IPS-20b (cell line): ENCODE measurements around the gene ARHGAP10.

Experiments used
- H3K27ac ChIP-seq: one replicate; pipeline ENCODE4 v1.5.1; 2013; ENCODE audit warnings: low read length
- H3K27me3 ChIP-seq: 2 replicates; pipeline ENCODE4 v1.6.1; 2013; ENCODE audit warnings: mild to moderate bottlenecking, low read length, inconsistent platforms; ENCODE audit not compliant: insufficient read depth
- H3K36me3 ChIP-seq: 2 replicates; pipeline ENCODE4 v1.6.1; 2013; ENCODE audit warnings: low read depth, mild to moderate bottlenecking, inconsistent platforms, low read length, moderate library complexity; ENCODE audit not compliant: insufficient read depth
- H3K4me1 ChIP-seq: 2 replicates; pipeline ENCODE4 v1.6.1; 2013; ENCODE audit warnings: mild to moderate bottlenecking, control low read depth, inconsistent platforms, low read length, moderate library complexity; ENCODE audit not compliant: insufficient read depth
- H3K4me3 ChIP-seq: 2 replicates; pipeline ENCODE4 v1.5.1; 2013; ENCODE audit warnings: mild to moderate bottlenecking, low read length, inconsistent platforms
- H3K9ac ChIP-seq: 2 replicates; pipeline ENCODE4 v1.6.1; 2013; ENCODE audit warnings: low read depth, mild to moderate bottlenecking, inconsistent platforms, low read length, moderate library complexity
- H3K9me3 ChIP-seq: 2 replicates; pipeline ENCODE4 v1.6.1; 2013; ENCODE audit warnings: mild to moderate bottlenecking, low read depth, low read length, inconsistent platforms; ENCODE audit not compliant: insufficient read depth

Gene ARHGAP10

DNA sequence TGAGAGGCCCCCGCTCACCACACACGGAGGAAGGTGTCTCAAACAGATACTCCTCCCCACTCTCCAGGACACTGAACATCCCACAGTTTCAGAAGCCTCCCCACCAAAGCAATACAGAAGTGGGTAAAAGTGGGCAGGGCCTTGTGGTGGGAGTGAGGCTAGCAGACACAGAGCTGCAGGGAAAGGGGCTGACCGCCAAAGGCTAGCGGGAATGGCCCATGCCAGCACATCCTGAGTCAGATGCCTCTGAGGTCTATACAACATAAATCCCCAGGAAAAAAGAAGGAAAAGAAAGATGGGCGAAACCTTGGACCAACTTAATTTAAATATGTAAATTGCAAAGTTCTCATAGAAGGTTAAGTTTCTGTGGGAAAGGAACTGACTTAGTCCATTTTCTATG is 21.9 kb upstream of the ARHGAP10 start:
- H3K9ac ChIP-seq = no peak overlapping the region
- no peaks in the 10 kb centered on the region for H3K36me3 ChIP-seq
- H3K9me3 ChIP-seq = no peaks in the 10 kb centered on the region
- no peak overlapping the region for H3K27ac ChIP-seq
- no peaks in the 10 kb centered on the region for H3K27me3 ChIP-seq
- H3K4me3 ChIP-seq = no peak overlapping the region
- H3K4me1 ChIP-seq = no peaks in the 10 kb centered on the region

DNA sequence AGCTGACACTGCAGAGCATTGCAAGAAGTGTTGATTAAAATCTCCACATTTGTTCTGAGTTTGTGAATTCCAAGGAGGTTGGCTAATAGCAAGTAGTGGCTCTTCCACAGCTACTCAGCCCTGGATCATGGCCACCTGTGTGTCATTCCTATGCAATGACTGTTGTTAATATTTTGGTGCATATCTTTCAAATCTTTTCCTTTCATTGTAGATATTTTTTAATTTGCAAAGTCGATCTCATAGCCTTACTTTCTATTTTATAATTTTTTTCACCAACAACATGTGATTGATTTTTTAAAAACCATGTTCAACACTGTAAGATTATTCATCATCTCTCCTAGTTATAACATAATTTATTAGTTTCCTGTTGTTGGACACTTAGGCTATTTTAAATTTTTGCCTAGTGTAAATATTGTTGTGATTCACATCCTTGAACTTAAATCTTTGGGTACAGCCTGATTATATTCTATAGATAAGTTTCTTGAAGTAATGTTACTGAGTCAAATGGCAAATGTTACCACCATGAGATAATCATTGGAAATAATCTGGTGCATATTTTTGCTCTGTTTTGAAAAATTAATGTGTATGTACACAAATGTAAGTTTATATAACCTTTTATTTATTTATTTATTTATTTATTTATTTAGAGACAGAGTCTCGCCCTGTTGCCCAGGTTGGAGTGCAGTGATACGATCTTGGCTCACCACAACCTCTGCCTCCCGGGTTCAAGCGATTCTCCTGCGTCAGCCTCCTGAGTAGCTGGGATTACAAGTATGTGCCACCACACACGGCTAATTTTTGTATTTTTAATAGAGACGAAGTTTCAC is 17.1 kb upstream of the ARHGAP10 start:
- H3K4me3 ChIP-seq = no peak overlapping the region
- no peak overlapping the region for H3K9ac ChIP-seq
- no peaks in the 10 kb centered on the region for H3K36me3 ChIP-seq
- H3K4me1 ChIP-seq = no peaks in the 10 kb centered on the region
- H3K27ac ChIP-seq = no peak overlapping the region
- no peaks in the 10 kb centered on the region for H3K27me3 ChIP-seq
- no peaks in the 10 kb centered on the region for H3K9me3 ChIP-seq

DNA sequence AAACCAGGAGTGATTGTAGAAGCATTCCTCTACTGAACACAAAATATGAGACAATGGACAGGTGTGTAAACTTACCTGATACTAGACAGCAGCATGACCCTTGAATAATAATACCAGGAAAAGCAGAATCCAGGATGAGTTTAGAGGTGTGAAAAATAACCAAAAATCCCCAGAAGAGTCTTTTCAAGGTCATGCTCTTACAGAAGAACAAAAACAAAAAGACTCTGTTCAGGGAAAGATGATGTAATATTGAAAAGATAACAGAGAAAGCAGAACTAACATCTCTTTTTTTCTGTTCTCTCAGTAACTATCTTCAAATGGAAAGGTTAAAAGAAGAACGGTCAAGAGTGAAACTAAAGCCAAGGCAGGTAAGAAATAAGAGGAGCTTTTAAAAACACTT is 14.0 kb upstream of the ARHGAP10 start:
- Histone ChIP-seq H3K9me3 (no peaks in the 10 kb centered on the region), H3K36me3 (no peaks in the 10 kb centered on the region), H3K4me3 (no peak overlapping the region), H3K27ac (no peak overlapping the region), H3K27me3 (peaks cover under 1% of the 10 kb centered on the region; the same call in 1 of the 2 replicates), H3K9ac (no peak overlapping the region), H3K4me1 (no peaks in the 10 kb centered on the region)

DNA sequence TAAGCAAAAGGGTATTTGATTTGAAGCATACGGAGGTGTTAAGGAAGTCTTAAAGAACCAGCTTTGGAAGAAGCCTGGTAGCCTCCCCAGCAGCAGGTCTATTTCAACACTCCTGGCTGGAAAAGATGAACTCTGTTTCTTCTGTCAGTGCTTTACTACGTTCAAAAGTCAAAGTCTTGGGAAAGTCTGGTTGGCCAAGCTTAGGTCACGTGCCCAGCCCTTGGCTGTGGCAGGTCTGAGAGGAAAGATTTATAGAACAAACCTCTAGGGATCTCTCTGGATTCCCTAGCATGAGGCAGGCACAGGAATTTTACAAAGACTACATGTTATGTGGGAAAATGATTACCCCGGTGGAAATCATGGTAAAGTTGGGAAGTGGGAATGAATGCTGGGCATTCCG is 8.6 kb upstream of the ARHGAP10 start:
- no peaks in the 10 kb centered on the region for H3K4me1 ChIP-seq
- peaks cover 35% of the 10 kb centered on the region for H3K27me3 ChIP-seq
- no peak overlapping the region for H3K4me3 ChIP-seq
- H3K27ac ChIP-seq = no peak overlapping the region
- H3K36me3 ChIP-seq = no peaks in the 10 kb centered on the region
- no peaks in the 10 kb centered on the region for H3K9me3 ChIP-seq
- no peak overlapping the region for H3K9ac ChIP-seq

DNA sequence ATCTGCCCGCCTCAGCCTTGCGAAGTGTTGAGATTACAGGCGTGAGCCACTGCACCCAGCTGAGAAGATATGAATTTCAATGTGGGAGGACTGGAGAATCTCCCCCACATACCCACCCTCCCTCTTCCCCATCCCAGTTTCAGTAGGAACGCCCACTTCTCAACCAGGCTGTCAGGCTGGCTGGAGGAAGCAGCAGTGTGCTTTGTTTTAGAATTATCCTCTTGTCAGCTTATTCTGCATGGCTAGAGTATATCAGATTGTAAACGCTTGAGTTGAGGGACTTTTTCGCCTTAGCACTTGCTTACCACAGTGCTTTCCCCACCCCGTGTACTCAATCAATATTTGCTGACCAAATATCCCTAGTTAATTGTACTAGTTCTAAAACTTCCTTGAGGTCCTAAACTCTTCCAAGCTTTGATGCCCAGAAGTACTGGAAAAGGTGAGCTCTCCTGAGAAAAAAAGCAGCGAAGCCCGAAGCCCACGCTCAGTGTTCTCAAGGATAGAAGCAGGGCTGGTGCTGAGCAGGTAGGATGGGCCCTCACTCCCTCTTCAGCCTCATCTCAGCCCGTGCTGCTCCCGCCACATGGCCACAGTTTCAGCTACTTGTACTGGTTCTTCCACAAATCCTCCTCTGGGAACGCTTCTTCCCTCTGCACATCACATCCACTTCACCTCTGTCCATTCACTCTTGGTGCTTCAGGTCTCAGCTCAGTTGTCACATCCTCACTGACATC is 7.3 kb upstream of the ARHGAP10 start:
- Histone ChIP-seq H3K27ac (no peak overlapping the region), H3K4me1 (no peaks in the 10 kb centered on the region), H3K9me3 (no peaks in the 10 kb centered on the region), H3K9ac (no peak overlapping the region), H3K27me3 (peaks cover 48% of the 10 kb centered on the region), H3K4me3 (no peak overlapping the region), H3K36me3 (no peaks in the 10 kb centered on the region)

DNA sequence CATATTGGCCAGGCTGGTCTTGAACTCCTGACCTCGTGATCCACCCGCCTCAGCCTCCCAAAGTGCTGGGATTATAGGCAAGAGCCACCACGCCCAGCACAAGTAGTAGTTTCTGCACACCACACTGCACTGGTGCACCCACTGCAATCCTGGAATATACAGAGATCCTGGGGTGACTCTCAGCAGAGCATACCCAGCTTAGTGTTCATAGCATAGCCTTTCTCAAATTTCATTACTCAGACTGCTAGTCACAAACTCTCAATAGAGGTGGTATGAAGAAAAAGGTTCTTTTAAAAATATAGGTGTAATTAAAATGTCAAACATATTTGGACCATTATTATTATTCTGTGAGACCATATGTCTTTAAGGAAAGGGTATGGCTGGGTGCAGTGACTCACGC is 6.2 kb upstream of the ARHGAP10 start:
- H3K4me1 ChIP-seq = peaks cover 9% of the 10 kb centered on the region
- H3K4me3 ChIP-seq = no peak overlapping the region
- H3K9me3 ChIP-seq = no peaks in the 10 kb centered on the region
- no peaks in the 10 kb centered on the region for H3K36me3 ChIP-seq
- H3K27ac ChIP-seq = no peak overlapping the region
- no peak overlapping the region for H3K9ac ChIP-seq
- H3K27me3 ChIP-seq = peaks cover 58% of the 10 kb centered on the region

DNA sequence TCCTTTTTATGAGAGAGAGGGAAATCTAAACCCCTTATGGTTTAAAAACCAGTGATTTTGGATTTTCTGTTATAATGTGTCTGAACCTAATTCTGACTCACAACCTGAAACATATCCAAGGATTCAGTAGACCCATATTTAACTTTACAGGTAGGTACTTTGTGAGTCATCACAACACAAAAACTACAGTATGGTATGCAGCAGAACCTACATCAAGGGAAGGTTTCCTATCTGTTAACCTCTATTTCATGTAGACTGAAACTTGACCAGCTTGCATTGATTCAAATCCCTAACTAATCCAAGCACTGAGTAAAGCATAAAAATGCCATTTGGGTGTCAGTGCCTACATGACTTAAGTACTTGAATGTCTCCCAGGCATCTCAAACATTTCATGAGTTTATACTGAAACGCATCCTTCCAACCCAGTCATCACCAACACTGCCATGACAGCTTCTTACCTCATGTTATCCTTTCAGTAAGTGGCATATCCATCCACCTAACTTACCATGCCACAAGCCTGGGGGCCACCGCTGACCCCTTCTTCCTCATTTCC is 4.3 kb upstream of the ARHGAP10 start:
- Histone ChIP-seq H3K27me3 (peaks cover 75% of the 10 kb centered on the region), H3K9me3 (no peaks in the 10 kb centered on the region), H3K9ac (no peak overlapping the region), H3K4me3 (no peak overlapping the region), H3K36me3 (no peaks in the 10 kb centered on the region), H3K27ac (no peak overlapping the region), H3K4me1 (peaks cover 9% of the 10 kb centered on the region)

DNA sequence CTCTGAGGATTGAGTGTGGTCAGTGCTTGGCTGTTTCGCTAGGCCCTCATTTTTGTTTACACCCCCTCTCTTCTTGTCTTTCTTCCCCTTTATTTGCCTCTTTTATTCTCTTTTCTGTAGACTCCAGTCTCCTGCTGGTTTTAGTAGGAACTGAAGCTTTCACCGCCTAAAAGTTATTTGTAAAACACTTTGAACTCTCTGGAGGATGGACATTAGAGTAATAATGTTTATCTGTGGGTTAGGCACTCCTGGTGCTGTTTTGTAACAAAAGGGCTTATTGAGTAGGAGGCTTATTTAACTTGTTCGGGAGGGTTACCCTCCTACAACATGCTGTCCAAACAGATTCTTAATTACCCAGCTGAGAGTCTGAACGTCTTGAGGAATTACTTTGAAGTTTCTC is 1.6 kb upstream of the ARHGAP10 start:
- Histone ChIP-seq H3K9me3 (no peaks in the 10 kb centered on the region), H3K27ac (no peak overlapping the region), H3K4me3 (peak overlapping the region; percentile 45), H3K36me3 (no peaks in the 10 kb centered on the region), H3K4me1 (peaks cover 19% of the 10 kb centered on the region), H3K27me3 (peaks cover 89% of the 10 kb centered on the region), H3K9ac (no peak overlapping the region)

DNA sequence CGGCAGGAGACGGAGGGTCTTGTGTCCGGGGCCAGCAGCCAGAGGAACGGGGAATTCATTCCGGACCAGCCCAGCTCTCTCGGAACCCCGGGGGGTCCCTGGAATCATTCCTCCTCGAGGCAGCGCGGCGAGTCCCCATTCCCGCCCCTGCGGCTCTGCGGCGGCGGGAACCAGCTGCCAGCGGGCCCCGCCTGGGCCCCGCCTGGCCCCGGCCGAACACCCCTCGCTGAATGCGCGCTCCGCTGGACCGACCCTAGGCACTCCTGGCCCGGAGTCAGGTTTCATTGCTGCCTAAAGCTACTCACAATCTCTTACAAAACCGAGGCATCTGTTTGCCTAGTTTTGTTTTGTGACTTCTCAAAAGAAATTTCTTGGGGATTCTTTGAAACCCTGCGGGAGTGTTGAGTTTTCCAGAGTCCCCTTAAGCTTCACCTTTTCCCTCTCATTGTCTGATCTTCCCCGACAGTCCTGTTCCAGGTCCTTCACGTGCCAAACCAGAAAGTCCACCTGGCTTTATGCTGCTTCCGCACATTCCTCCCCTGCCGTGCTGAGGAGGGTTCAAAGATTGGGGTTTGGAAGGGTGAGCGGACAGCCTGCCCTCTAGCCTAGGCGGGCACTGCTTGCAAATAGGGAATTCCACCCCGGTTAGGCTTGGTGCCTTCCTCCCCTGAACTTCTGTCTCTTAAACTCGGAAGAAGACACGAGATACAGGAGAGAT is 789 bp downstream of the ARHGAP10 start:
- Histone ChIP-seq H3K27me3 (peaks cover 90% of the 10 kb centered on the region), H3K9ac (peak overlapping the region; percentile 70; the same call in 1 of the 2 replicates), H3K9me3 (no peaks in the 10 kb centered on the region), H3K27ac (no peak overlapping the region), H3K4me3 (peak overlapping the region; percentile 86), H3K4me1 (peaks cover 29% of the 10 kb centered on the region), H3K36me3 (no peaks in the 10 kb centered on the region)

DNA sequence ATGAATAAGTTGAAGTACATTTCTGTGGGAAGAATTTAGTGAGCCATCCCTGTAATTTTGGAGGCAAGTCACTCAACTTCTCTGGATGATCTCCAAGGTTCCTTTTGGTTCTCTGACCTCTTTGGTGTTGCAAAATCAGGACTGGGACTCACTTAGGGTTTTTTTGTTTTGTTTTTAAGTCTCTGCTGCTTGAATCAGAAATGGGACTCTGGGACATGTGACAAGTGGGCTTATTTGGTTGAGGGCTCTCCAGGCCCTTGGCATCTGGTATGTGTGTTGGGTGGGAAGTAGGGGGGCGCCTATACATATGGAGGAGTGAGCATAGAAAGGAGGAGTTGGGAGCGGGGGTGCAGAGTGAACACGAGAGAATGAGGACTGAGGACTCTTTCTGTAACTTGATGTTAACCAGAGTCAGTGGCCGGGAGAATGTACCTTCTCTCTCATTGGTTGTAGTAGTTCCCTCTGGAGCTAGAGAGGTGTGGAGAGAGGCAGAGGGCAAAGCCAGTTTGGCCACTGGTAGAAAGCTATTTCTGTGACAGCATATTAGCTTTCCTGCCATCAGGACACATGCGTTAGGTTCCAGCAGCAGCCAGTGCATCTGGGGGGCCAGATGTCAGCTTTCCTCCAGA is 1.9 kb downstream of the ARHGAP10 start:
- 0 out of 2 replicates have a peak overlapping the region, but pooled peaks have one; percentile 86 for H3K4me3 ChIP-seq
- no peak overlapping the region for H3K27ac ChIP-seq
- H3K4me1 ChIP-seq = peaks cover 33% of the 10 kb centered on the region
- H3K9ac ChIP-seq = no peak overlapping the region
- peaks cover 78% of the 10 kb centered on the region for H3K27me3 ChIP-seq
- H3K9me3 ChIP-seq = no peaks in the 10 kb centered on the region
- no peaks in the 10 kb centered on the region for H3K36me3 ChIP-seq

DNA sequence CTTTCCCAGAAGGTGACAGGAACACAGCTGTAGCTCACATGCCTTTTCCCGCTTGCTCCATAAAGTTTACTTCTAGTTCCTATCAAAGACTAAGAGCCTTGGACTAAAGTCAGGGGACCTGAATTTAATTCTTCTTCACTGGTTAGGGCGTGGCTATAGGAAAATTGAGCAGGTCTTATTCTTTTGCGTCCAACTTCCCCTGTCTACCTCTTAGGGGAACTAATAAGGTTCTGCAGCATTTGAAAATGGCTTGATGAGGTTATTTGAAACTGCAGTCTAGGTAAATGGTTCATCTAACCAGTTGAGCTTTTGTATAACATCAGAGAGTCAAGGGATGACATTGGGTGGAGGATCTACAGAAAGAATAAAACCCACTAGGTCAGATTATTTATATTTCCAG is 2.6 kb downstream of the ARHGAP10 start:
- H3K9me3 ChIP-seq = no peaks in the 10 kb centered on the region
- no peak overlapping the region for H3K9ac ChIP-seq
- no peak overlapping the region for H3K27ac ChIP-seq
- no peaks in the 10 kb centered on the region for H3K36me3 ChIP-seq
- peaks cover 36% of the 10 kb centered on the region for H3K4me1 ChIP-seq
- H3K27me3 ChIP-seq = peaks cover 72% of the 10 kb centered on the region
- no peak overlapping the region for H3K4me3 ChIP-seq
